Measurements from ENCODE around the gene RPL10.

RPL10 gene

DNA sequence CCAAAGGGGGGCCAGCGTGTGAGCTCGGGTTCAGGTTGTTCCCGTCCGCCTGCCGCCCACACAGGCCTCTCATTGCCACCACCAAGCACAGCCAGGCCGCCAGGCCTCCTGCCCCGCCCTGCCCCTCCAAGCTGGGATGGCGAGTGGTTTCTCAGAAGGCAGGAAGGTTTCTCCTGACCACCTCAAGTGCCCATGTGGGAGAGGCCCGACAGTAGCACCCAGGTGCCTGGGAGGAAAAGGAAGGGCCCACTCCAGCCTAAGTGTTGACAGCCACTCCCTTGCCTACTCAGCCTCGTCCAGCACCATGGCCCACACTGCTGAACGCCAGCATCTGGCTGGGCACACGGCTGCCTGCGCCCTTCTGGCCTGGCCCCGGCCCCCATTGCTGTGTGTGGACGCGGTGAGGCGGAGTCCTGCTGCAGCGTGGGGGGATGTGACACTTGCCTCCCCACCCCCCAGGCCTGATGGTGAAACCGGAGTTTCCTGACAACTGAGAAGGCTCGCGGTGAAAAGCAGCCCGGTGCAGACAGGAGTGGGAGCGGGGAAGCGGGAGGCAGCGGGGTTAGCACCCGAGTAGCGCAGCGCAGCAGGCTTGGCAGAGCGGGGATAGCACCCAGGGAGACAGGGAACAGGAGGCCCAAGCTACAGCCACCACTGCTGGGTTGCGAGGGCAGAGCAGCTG, 42.9 kb upstream of the RPL10 start:
- TF ChIP-seq, protein P1, sequence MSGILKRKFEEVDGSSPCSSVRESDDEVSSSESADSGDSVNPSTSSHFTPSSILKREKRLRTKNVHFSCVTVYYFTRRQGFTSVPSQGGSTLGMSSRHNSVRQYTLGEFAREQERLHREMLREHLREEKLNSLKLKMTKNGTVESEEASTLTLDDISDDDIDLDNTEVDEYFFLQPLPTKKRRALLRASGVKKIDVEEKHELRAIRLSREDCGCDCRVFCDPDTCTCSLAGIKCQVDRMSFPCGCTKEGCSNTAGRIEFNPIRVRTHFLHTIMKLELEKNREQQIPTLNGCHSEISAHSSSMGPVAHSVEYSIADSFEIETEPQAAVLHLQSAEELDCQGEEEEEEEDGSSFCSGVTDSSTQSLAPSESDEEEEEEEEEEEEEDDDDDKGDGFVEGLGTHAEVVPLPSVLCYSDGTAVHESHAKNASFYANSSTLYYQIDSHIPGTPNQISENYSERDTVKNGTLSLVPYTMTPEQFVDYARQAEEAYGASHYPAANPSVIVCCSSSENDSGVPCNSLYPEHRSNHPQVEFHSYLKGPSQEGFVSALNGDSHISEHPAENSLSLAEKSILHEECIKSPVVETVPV (CRISPR knock-in tag; IDR thresholded peaks at IDR 0.05): no peak
- no peak for TF ChIP-seq ZC3H10 (CRISPR knock-in tag; IDR thresholded peaks at IDR 0.05)
- TF ChIP-seq PPARA (CRISPR knock-in tag; IDR thresholded peaks at IDR 0.05; ENCODE audit: borderline replicate concordance): no peak
- TF ChIP-seq, protein P2, sequence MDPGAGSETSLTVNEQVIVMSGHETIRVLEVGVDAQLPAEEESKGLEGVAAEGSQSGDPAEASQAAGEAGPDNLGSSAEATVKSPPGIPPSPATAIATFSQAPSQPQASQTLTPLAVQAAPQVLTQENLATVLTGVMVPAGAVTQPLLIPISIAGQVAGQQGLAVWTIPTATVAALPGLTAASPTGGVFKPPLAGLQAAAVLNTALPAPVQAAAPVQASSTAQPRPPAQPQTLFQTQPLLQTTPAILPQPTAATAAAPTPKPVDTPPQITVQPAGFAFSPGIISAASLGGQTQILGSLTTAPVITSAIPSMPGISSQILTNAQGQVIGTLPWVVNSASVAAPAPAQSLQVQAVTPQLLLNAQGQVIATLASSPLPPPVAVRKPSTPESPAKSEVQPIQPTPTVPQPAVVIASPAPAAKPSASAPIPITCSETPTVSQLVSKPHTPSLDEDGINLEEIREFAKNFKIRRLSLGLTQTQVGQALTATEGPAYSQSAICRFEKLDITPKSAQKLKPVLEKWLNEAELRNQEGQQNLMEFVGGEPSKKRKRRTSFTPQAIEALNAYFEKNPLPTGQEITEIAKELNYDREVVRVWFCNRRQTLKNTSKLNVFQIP (CRISPR knock-in tag; IDR thresholded peaks at IDR 0.05; ENCODE audit: borderline replicate concordance, low read depth): no peak
- no peak for TF ChIP-seq OSR1 (CRISPR knock-in tag; IDR thresholded peaks at IDR 0.05)
- TF ChIP-seq, protein P3, sequence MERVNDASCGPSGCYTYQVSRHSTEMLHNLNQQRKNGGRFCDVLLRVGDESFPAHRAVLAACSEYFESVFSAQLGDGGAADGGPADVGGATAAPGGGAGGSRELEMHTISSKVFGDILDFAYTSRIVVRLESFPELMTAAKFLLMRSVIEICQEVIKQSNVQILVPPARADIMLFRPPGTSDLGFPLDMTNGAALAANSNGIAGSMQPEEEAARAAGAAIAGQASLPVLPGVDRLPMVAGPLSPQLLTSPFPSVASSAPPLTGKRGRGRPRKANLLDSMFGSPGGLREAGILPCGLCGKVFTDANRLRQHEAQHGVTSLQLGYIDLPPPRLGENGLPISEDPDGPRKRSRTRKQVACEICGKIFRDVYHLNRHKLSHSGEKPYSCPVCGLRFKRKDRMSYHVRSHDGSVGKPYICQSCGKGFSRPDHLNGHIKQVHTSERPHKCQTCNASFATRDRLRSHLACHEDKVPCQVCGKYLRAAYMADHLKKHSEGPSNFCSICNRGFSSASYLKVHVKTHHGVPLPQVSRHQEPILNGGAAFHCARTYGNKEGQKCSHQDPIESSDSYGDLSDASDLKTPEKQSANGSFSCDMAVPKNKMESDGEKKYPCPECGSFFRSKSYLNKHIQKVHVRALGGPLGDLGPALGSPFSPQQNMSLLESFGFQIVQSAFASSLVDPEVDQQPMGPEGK (CRISPR knock-in tag; IDR thresholded peaks at IDR 0.05; ENCODE audit: borderline replicate concordance): no peak
- no peak for TF ChIP-seq ISL1 (CRISPR knock-in tag; IDR thresholded peaks at IDR 0.05)
- TF ChIP-seq SNAI2 (CRISPR knock-in tag; IDR thresholded peaks at IDR 0.05): no peak
- no peak for ATAC-seq

DNA sequence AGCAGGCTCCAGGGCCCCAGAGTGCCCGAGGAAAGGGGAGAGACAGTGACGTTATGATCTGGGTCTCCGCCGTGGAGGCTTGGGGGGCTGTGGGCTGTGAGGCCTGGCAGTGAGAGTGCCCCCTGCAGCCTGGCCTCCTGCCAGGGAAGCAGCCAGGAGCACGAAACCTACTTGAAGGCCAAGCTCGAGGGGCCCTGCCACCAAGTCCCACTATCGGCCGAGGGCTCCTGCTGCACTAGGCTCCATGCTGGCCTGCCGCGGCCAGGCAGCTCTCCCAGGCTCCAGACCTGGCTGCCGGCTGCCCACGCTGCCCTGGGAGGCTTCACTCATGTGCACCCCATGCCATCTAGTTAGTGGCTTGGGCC, 42.4 kb upstream of the RPL10 start:
- no peak for ATAC-seq
- TF ChIP-seq BACH2 (CRISPR knock-in tag; IDR thresholded peaks at IDR 0.05; ENCODE audit: borderline replicate concordance) (no peak), ISL1 (CRISPR knock-in tag; IDR thresholded peaks at IDR 0.05) (no peak), ZFP30 (CRISPR knock-in tag; IDR thresholded peaks at IDR 0.05) (no peak), ZFP3 (CRISPR knock-in tag; IDR thresholded peaks at IDR 0.05) (no peak), GLIS3 (CRISPR knock-in tag; IDR thresholded peaks at IDR 0.05) (no peak), SNAI2 (CRISPR knock-in tag; IDR thresholded peaks at IDR 0.05) (no peak), ZNF8 (CRISPR knock-in tag; IDR thresholded peaks at IDR 0.05) (no peak), RARB (CRISPR knock-in tag; IDR thresholded peaks at IDR 0.05) (no peak)

DNA sequence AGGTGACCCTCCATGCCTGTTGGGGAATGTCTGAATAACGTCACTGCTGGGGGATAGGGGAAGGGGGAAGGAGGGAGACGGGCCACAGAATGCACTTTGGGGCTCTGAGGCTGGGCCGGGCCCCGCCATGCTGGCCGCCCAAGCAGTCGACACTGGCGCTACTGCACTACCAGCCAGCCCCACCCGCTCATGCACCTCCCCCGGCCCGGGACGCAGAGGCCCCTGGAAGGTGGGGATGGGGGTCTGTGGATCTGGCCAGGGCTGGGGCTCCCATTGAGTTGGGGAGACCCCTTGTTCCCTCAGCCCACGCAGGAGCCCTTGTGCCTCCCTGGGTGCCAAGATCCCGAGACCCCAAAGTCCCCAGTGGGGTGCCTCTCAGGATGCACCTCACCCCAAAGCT, 41.6 kb upstream of the RPL10 start:
- no peak for ATAC-seq
- TF ChIP-seq, protein P1 (CRISPR knock-in tag; IDR thresholded peaks at IDR 0.05): no peak

DNA sequence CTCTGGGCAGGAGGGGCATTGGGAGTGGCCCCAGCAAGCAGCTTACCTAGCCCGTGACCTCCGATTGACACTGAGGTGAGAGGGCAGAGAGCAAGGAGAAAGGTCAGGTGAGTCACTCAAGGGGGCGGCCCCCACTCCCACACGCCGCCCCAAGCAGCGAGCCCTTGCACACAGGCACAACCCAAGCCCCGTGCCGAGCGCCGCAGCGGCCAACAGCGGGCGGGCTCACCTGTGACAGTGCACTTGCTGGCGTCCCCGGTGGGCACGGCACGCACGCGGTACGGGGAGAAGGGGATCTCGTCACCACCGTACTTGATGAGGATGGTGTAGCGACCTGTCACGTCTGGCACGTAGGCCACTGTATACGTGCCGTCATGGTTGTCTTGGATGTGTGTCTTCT, 41.0 kb upstream of the RPL10 start:
- no peak for ATAC-seq
- TF ChIP-seq TCF4 (CRISPR knock-in tag; IDR thresholded peaks at IDR 0.05; ENCODE audit: borderline replicate concordance) (no peak), ZFP3 (CRISPR knock-in tag; IDR thresholded peaks at IDR 0.05) (no peak), CSDC2 (CRISPR knock-in tag; IDR thresholded peaks at IDR 0.05) (no peak), ISL1 (CRISPR knock-in tag; IDR thresholded peaks at IDR 0.05) (no peak)

DNA sequence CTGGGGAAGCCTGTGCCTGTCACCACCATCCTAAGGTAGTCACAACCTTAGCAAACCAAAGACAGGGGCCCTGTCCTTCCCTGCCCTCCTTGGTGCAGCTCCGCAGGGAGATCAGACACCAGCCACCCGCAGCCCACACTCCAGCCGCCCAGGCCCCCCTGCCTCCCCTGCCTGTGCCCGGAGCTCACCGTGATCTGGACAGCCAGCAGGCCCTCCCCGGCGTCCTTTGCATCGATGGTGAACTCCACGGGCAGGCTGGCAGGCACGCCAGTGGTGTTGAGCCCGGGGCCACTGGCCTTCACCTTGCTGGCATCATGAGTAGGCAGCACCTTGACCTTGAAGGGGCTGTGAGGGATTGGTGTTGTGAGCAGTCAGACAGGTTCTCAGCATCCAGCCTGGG, 40.2 kb upstream of the RPL10 start:
- TF ChIP-seq, protein P4, sequence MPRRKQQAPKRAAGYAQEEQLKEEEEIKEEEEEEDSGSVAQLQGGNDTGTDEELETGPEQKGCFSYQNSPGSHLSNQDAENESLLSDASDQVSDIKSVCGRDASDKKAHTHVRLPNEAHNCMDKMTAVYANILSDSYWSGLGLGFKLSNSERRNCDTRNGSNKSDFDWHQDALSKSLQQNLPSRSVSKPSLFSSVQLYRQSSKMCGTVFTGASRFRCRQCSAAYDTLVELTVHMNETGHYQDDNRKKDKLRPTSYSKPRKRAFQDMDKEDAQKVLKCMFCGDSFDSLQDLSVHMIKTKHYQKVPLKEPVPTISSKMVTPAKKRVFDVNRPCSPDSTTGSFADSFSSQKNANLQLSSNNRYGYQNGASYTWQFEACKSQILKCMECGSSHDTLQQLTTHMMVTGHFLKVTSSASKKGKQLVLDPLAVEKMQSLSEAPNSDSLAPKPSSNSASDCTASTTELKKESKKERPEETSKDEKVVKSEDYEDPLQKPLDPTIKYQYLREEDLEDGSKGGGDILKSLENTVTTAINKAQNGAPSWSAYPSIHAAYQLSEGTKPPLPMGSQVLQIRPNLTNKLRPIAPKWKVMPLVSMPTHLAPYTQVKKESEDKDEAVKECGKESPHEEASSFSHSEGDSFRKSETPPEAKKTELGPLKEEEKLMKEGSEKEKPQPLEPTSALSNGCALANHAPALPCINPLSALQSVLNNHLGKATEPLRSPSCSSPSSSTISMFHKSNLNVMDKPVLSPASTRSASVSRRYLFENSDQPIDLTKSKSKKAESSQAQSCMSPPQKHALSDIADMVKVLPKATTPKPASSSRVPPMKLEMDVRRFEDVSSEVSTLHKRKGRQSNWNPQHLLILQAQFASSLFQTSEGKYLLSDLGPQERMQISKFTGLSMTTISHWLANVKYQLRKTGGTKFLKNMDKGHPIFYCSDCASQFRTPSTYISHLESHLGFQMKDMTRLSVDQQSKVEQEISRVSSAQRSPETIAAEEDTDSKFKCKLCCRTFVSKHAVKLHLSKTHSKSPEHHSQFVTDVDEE (CRISPR knock-in tag; IDR thresholded peaks at IDR 0.05): no peak
- TF ChIP-seq, protein P1 (CRISPR knock-in tag; IDR thresholded peaks at IDR 0.05): no peak
- TF ChIP-seq BACH2 (CRISPR knock-in tag; IDR thresholded peaks at IDR 0.05; ENCODE audit: borderline replicate concordance) (no peak), TCF4 (CRISPR knock-in tag; IDR thresholded peaks at IDR 0.05; ENCODE audit: borderline replicate concordance) (no peak), ISL1 (CRISPR knock-in tag; IDR thresholded peaks at IDR 0.05) (no peak), CSDC2 (CRISPR knock-in tag; IDR thresholded peaks at IDR 0.05) (no peak), ESRRG (CRISPR knock-in tag; IDR thresholded peaks at IDR 0.05) (no peak), ZFP30 (CRISPR knock-in tag; IDR thresholded peaks at IDR 0.05) (no peak), SNAI2 (CRISPR knock-in tag; IDR thresholded peaks at IDR 0.05) (no peak), PPARA (CRISPR knock-in tag; IDR thresholded peaks at IDR 0.05; ENCODE audit: borderline replicate concordance) (no peak)
- TF ChIP-seq, protein P2 (CRISPR knock-in tag; IDR thresholded peaks at IDR 0.05; ENCODE audit: borderline replicate concordance, low read depth): no peak
- no peak for ATAC-seq

Data from SK-N-SH treated with all-trans-retinoic acid at 6 μM for 48 hours (cell line).